Astrocyte (in vitro differentiated cells and primary cell): Measurements from ENCODE around the gene CPLX1. TPM values are rescaled to one million over a fixed set of nuclear protein-coding genes. Genes with fewer than 3 reads are reported as not detected.
A peak's percentile ranks its signal among the peaks of the same experiment; 100 is the strongest.

Experiments used
- DNase-seq: peaks from one replicate; pipeline ENCODE4 v3.0.0-alpha.2; 2010; ENCODE audit warnings: low read depth
- FAIRE-seq: peaks from 2 replicates; lab custom pipeline; 2011; peaks lifted over from hg19 to GRCh38; lab: Jason Lieb, UNC
- H2AFZ ChIP-seq: 2 replicates; pipeline ENCODE4 v1.6.0; 2012; ENCODE audit warnings: low read depth, low read length, inconsistent platforms
- H3K27ac ChIP-seq: 2 replicates; pipeline ENCODE4 v1.5.1; 2011; ENCODE audit warnings: low read depth, low read length, inconsistent platforms
- H3K27me3 ChIP-seq: 2 replicates; pipeline ENCODE4 v1.6.0; 2011; ENCODE audit warnings: low read length, inconsistent platforms; ENCODE audit not compliant: insufficient read depth
- H3K36me3 ChIP-seq: 2 replicates; pipeline ENCODE4 v1.5.1; 2011; ENCODE audit warnings: low read length, inconsistent platforms; ENCODE audit not compliant: insufficient read depth
- H3K4me1 ChIP-seq: 2 replicates; pipeline ENCODE4 v1.5.1; 2011; ENCODE audit warnings: low read length, inconsistent platforms; ENCODE audit not compliant: insufficient read depth
- H3K4me2 ChIP-seq: 2 replicates; pipeline ENCODE4 v1.6.0; 2012; ENCODE audit warnings: low read length, inconsistent platforms
- H3K4me3 ChIP-seq: 2 replicates; pipeline ENCODE4 v1.5.1; 2011; ENCODE audit warnings: low read depth, mild to moderate bottlenecking, low read length, inconsistent platforms; ENCODE audit not compliant: insufficient read depth
- H3K79me2 ChIP-seq: 2 replicates; pipeline ENCODE4 v1.6.0; 2012; ENCODE audit warnings: mild to moderate bottlenecking, low read length, inconsistent platforms; ENCODE audit not compliant: insufficient read depth
- H3K9ac ChIP-seq: 2 replicates; pipeline ENCODE4 v1.6.0; 2012; ENCODE audit warnings: mild to moderate bottlenecking, low read length, inconsistent platforms
- H3K9me3 ChIP-seq: 2 replicates; pipeline ENCODE4 v1.5.1; 2012; ENCODE audit warnings: low read depth, mild to moderate bottlenecking, low read length, inconsistent platforms; ENCODE audit not compliant: insufficient read depth
- H4K20me1 ChIP-seq: 2 replicates; pipeline ENCODE4 v1.6.0; 2012; ENCODE audit warnings: low read length, inconsistent platforms; ENCODE audit not compliant: insufficient read depth
- H3K27ac Mint-ChIP-seq: one replicate; pipeline ENCODE4 v1.8.0; 2021; ENCODE audit warnings: mild to moderate bottlenecking, mixed read lengths; ENCODE audit not compliant: unreplicated experiment
- H3K27me3 Mint-ChIP-seq: one replicate; pipeline ENCODE4 v1.8.0; 2021; ENCODE audit warnings: low read depth, mixed read lengths; ENCODE audit not compliant: unreplicated experiment
- H3K36me3 Mint-ChIP-seq: one replicate; pipeline ENCODE4 v1.8.0; 2021; ENCODE audit warnings: low read depth, mixed read lengths; ENCODE audit not compliant: unreplicated experiment
- H3K4me1 Mint-ChIP-seq: one replicate; pipeline ENCODE4 v1.8.0; 2021; ENCODE audit warnings: low read depth, mixed read lengths; ENCODE audit not compliant: unreplicated experiment
- H3K4me3 Mint-ChIP-seq: one replicate; pipeline ENCODE4 v1.8.0; 2021; ENCODE audit warnings: mild to moderate bottlenecking, moderate library complexity, mixed read lengths; ENCODE audit not compliant: unreplicated experiment
- H3K9me3 Mint-ChIP-seq: one replicate; pipeline ENCODE4 v1.8.0; 2021; ENCODE audit warnings: mild to moderate bottlenecking, mixed read lengths; ENCODE audit not compliant: unreplicated experiment
- EZH2 ChIP-seq: IDR thresholded peaks from 2 replicates; pipeline ENCODE4 v1.6.1; 2012; ENCODE audit warnings: mild to moderate bottlenecking, low read length, inconsistent platforms; ENCODE audit not compliant: insufficient read depth
- total RNA-seq: library from RNA; stranded (reverse); gene quantifications from 2 replicates; pipeline ENCODE4 v1.2.1, GENCODE V29; 2021
- TF ChIP-seq, protein P1 (sequence below): IDR thresholded peaks from 2 replicates; pipeline ENCODE4 v1.5.1; 2011; ENCODE audit warnings: low read depth, mild to moderate bottlenecking, inconsistent platforms, low read length, moderate library complexity; ENCODE audit not compliant: insufficient read depth

CPLX1 gene
- total RNA-seq, 1 donor from 2014 or later, result 1.9 TPM

DNA sequence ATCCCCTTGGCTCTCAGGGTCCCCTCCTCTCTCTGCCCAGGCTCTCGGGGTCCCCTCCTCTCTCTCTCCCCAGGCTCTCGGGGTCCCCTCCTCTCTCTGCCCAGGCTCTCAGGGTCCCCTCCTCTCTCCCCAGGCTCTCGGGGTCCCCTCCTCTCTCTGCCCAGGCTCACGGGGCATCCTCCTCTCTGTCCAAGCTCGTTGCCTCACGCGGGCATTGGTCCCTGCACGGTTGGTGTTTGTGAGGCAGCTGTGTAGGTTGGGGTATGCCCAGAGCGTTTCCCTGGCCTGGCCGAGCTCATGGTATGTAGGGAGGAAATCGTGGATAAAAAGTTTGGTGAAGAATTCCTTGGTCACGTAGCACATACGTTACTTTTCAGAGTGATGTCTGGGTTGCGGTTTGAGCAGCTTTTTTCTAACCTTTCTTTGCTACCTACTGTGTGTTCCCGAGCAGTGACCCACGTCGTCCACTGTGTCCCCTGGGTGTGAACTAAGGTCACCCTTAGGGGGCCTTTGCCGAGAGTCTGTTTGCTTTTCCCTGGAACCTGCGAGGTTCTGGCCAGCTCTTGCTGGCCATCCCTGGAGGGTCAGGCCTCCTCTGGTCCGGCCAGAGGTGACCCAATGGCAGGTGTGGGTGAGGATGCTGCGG is 83.7 kb downstream of the CPLX1 start:
- H3K27ac ChIP-seq, result no peak overlapping the region
- peaks cover 12% of the 10 kb centered on the region for H3K4me1 ChIP-seq
- FAIRE-seq, result no peak
- H3K27me3 Mint-ChIP-seq, result no peaks in the 10 kb centered on the region
- H3K4me1 Mint-ChIP-seq, result no peaks in the 10 kb centered on the region
- DNase-seq, result no peak
- H3K27me3 ChIP-seq, result no peaks in the 10 kb centered on the region
- H2AFZ ChIP-seq, result no peak overlapping the region
- no peak overlapping the region for H3K4me3 Mint-ChIP-seq
- peaks cover 50% of the 10 kb centered on the region for H4K20me1 ChIP-seq
- no peak overlapping the region for H3K9ac ChIP-seq
- H3K36me3 Mint-ChIP-seq, result peaks cover 6% of the 10 kb centered on the region
- H3K36me3 ChIP-seq, result peaks cover 15% of the 10 kb centered on the region
- no peaks in the 10 kb centered on the region for H3K9me3 ChIP-seq
- H3K27ac Mint-ChIP-seq, result no peak overlapping the region
- H3K4me2 ChIP-seq, result no peak overlapping the region
- H3K9me3 Mint-ChIP-seq, result no peaks in the 10 kb centered on the region
- no peak overlapping the region for H3K4me3 ChIP-seq
- H3K79me2 ChIP-seq, result peaks cover 3% of the 10 kb centered on the region
- TF ChIP-seq, protein P1, sequence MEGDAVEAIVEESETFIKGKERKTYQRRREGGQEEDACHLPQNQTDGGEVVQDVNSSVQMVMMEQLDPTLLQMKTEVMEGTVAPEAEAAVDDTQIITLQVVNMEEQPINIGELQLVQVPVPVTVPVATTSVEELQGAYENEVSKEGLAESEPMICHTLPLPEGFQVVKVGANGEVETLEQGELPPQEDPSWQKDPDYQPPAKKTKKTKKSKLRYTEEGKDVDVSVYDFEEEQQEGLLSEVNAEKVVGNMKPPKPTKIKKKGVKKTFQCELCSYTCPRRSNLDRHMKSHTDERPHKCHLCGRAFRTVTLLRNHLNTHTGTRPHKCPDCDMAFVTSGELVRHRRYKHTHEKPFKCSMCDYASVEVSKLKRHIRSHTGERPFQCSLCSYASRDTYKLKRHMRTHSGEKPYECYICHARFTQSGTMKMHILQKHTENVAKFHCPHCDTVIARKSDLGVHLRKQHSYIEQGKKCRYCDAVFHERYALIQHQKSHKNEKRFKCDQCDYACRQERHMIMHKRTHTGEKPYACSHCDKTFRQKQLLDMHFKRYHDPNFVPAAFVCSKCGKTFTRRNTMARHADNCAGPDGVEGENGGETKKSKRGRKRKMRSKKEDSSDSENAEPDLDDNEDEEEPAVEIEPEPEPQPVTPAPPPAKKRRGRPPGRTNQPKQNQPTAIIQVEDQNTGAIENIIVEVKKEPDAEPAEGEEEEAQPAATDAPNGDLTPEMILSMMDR, result no peak
- TF ChIP-seq EZH2, result no peak

DNA sequence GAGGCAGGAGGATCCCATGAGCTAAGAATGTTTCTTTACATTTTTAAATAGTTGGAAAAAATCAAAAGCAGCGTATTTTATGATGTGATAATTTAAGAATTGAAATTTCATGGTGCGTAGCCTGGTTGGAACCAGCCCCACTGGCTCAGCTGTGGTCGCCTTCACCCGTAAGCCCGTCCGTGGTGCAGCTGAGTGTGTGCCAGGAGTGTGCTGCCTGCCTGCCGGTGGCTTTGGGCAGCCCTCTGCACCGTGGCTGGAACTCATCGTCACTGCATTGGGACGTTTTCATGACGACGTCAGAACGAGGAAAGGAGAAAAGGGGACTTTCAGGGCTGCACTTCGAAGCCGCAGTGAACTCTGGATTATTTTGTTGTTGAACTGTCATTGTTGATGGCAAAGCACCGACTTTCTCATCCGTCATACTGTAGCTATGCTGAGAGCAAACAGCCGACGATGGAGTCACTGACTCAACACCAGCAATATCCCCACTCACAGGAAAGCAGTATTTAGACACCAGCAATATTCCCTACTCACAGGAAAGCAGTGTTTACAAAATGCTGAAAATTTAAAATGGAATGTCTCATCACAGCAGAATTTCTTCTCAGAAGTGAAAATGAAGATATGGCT is 85.2 kb downstream of the CPLX1 start:
- no peaks in the 10 kb centered on the region for H3K4me1 Mint-ChIP-seq
- Histone ChIP-seq H3K4me1 (peaks cover 12% of the 10 kb centered on the region), H3K36me3 (peaks cover 17% of the 10 kb centered on the region), H3K79me2 (peaks cover 3% of the 10 kb centered on the region), H3K9ac (no peak overlapping the region), H3K27me3 (no peaks in the 10 kb centered on the region), H3K4me3 (no peak overlapping the region), H3K9me3 (no peaks in the 10 kb centered on the region), H3K4me2 (peak overlapping the region; percentile 6), H3K27ac (peak overlapping the region; percentile 28), H2AFZ (no peak overlapping the region), H4K20me1 (peaks cover 50% of the 10 kb centered on the region)
- FAIRE-seq (no peak), DNase-seq (peak; percentile 36)
- peaks cover 6% of the 10 kb centered on the region for H3K36me3 Mint-ChIP-seq
- H3K27me3 Mint-ChIP-seq, result no peaks in the 10 kb centered on the region
- no peak overlapping the region for H3K27ac Mint-ChIP-seq
- TF ChIP-seq, protein P1, result no peak
- no peak for TF ChIP-seq EZH2
- no peaks in the 10 kb centered on the region for H3K9me3 Mint-ChIP-seq
- no peak overlapping the region for H3K4me3 Mint-ChIP-seq

DNA sequence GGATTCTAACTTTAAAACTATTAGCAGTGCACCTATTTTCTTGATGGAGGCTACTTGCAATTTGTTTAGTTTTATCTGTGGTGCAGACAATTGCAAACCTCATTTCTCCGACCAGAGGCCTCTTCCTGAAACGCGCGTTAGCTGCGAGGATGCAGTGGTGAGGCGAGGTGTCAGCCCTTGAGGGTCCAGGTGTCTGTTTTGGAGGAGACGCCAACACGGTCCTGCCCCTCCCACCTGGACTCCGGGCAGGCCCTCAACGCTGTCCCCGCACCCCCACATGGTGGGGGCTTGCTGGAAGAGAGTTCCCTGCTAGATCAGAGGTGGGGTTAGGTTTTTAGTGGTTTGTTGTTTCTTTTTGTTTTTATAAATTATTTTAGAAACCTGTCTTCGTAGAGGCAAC is 85.9 kb downstream of the CPLX1 start:
- H2AFZ ChIP-seq, result no peak overlapping the region
- H3K4me1 ChIP-seq, result peaks cover 12% of the 10 kb centered on the region
- no peak overlapping the region for H3K27ac ChIP-seq
- Mint-ChIP-seq H3K27ac (no peak overlapping the region), H3K36me3 (peaks cover 9% of the 10 kb centered on the region), H3K9me3 (no peaks in the 10 kb centered on the region), H3K4me1 (no peaks in the 10 kb centered on the region), H3K4me3 (no peak overlapping the region), H3K27me3 (no peaks in the 10 kb centered on the region)
- DNase-seq, result no peak
- H3K9me3 ChIP-seq, result no peaks in the 10 kb centered on the region
- H3K4me3 ChIP-seq, result no peak overlapping the region
- no peak overlapping the region for H3K9ac ChIP-seq
- H4K20me1 ChIP-seq, result peaks cover 50% of the 10 kb centered on the region
- H3K27me3 ChIP-seq, result no peaks in the 10 kb centered on the region
- no peak overlapping the region for H3K4me2 ChIP-seq
- TF ChIP-seq EZH2, result no peak
- TF ChIP-seq, protein P1, result no peak
- peaks cover 22% of the 10 kb centered on the region for H3K36me3 ChIP-seq
- FAIRE-seq, result no peak
- H3K79me2 ChIP-seq, result peaks cover 3% of the 10 kb centered on the region
